Keratinocyte (primary cell): ENCODE measurements around the gene CD36. TPM values are rescaled to one million over a fixed set of nuclear protein-coding genes. Genes with fewer than 3 reads are reported as not detected.

Source experiments
- DNase-seq: peaks from one replicate; pipeline ENCODE4 v3.0.0-alpha.2; 2011; ENCODE audit warnings: low read depth, missing footprints, low spot score
- FAIRE-seq: peaks from 2 replicates; lab custom pipeline; 2011; peaks lifted over from hg19 to GRCh38; lab: Jason Lieb, UNC
- H2AFZ ChIP-seq: 2 replicates; pipeline ENCODE4 v1.6.0; 2012; ENCODE audit warnings: low read length, control low read depth, inconsistent platforms; ENCODE audit not compliant: control insufficient read depth
- H3K27ac ChIP-seq: 2 replicates; pipeline ENCODE4 v1.5.1; 2011; ENCODE audit warnings: low read length; ENCODE audit not compliant: control insufficient read depth, insufficient read depth
- H3K27me3 ChIP-seq: 3 replicates; pipeline ENCODE4 v1.6.0; 2011; ENCODE audit warnings: low read length; ENCODE audit not compliant: control insufficient read depth, insufficient read depth; ENCODE audit errors: extremely low read depth
- H3K36me3 ChIP-seq, 2 experiments: 2 replicates in 1 of 2; 3 replicates in 1 of 2; pipeline ENCODE4 v1.5.1; 2011; ENCODE audit warnings: low read length in 2 of 2, mild to moderate bottlenecking in 1 of 2; ENCODE audit not compliant: control insufficient read depth in 2 of 2, insufficient read depth in 2 of 2; ENCODE audit errors: extremely low read depth in 1 of 2
- H3K4me1 ChIP-seq: 3 replicates; pipeline ENCODE4 v1.5.1; 2011; ENCODE audit warnings: low read length; ENCODE audit not compliant: control insufficient read depth, insufficient read depth; ENCODE audit errors: extremely low read depth
- H3K4me2 ChIP-seq: 3 replicates; pipeline ENCODE4 v1.6.0; 2011; ENCODE audit warnings: low read depth, low read length; ENCODE audit not compliant: control insufficient read depth, insufficient read depth; ENCODE audit errors: extremely low read depth
- H3K4me3 ChIP-seq, 3 experiments: fragments of 200-600 bp in 1 of 3; sonication (generic) in 1 of 3; 2 replicates in 2 of 3; 3 replicates in 1 of 3; pipeline ENCODE4 v1.5.1; 2011 to 2016; ENCODE audit warnings: low read length in 3 of 3, mild to moderate bottlenecking in 3 of 3, control low read depth in 2 of 3, inconsistent platforms in 1 of 3, low read depth in 1 of 3, mixed read lengths in 1 of 3, mixed run types in 1 of 3, moderate library complexity in 1 of 3; ENCODE audit not compliant: control insufficient read depth in 2 of 3, insufficient read depth in 2 of 3; ENCODE audit errors: extremely low read depth in 1 of 3
- H3K79me2 ChIP-seq: 2 replicates; pipeline ENCODE4 v1.6.0; 2012; ENCODE audit warnings: low read length; ENCODE audit not compliant: control insufficient read depth, insufficient read depth
- H3K9ac ChIP-seq: 3 replicates; pipeline ENCODE4 v1.6.0; 2011; ENCODE audit warnings: low read length; ENCODE audit not compliant: control insufficient read depth, insufficient read depth; ENCODE audit errors: extremely low read depth
- H3K9me1 ChIP-seq: 3 replicates; pipeline ENCODE4 v1.6.0; 2011; ENCODE audit warnings: low read length; ENCODE audit not compliant: control insufficient read depth, insufficient read depth; ENCODE audit errors: extremely low read depth
- H3K9me3 ChIP-seq: 2 replicates; pipeline ENCODE4 v1.5.1; 2012; ENCODE audit warnings: low read depth, low read length; ENCODE audit not compliant: control insufficient read depth
- H4K20me1 ChIP-seq: 3 replicates; pipeline ENCODE4 v1.6.0; 2011; ENCODE audit warnings: low read length; ENCODE audit not compliant: control insufficient read depth, insufficient read depth; ENCODE audit errors: extremely low read depth
- CTCF ChIP-seq, 3 experiments: IDR thresholded peaks in 1 of 3; conservative IDR thresholded peaks in 1 of 3; optimal IDR thresholded peaks in 1 of 3; 2 replicates in 2 of 3; 3 replicates in 1 of 3; pipeline versions ENCODE3 to v1.5.1; 2011; ENCODE audit warnings: low read length in 3 of 3, mild to moderate bottlenecking in 3 of 3, moderate library complexity in 2 of 3, control low read depth in 1 of 3, inconsistent platforms in 1 of 3; ENCODE audit not compliant: insufficient read depth in 2 of 3; ENCODE audit errors: extremely low read depth in 1 of 3
- EZH2 ChIP-seq: IDR thresholded peaks from one replicate; pipeline ENCODE4 v1.6.1; 2012; ENCODE audit warnings: inconsistent platforms, mild to moderate bottlenecking, low read length, moderate library complexity
- dilution Hi-C: fragments of 300-500 bp; cut with MboI; formaldehyde crosslinking; loops from one replicate; pipeline ENCODE4 v1.7.0; 2020; ENCODE audit warnings: low sequenced_read_pairs; ENCODE audit not compliant: extremely low pct_ligation_motif_present
- polyA plus RNA-seq, 5 experiments: library from polyadenylated mRNA; depleted of rRNA in 3 of 5; stranded (reverse) in 3 of 5; stranded (forward) in 1 of 5; unstranded in 1 of 5; fragments of >200 nt; gene quantifications; 1 replicate in 1 of 5; 2 replicates in 3 of 5; 3 replicates in 1 of 5; pipeline versions ENCODE4 v1.2.1 to v1.2.3, GENCODE V29; 2011 to 2012; ENCODE audit warnings: missing spikeins in 2 of 5, low read depth in 1 of 5, low replicate concordance in 1 of 5

The CD36 gene
- polyA plus RNA-seq, 1 donor (not counting 4 experiments of a cell fraction or from before 2014, with no cell fraction given) = 0.59 TPM

- H3K4me3 ChIP-seq = no peak overlapping the region
- FAIRE-seq (no peak), DNase-seq (no peak)
- no peak overlapping the region for H3K4me2 ChIP-seq
- no peaks in the 10 kb centered on the region for H3K36me3 ChIP-seq
- TF ChIP-seq CTCF (optimal IDR thresholded peaks at IDR 0.05 in 1 of 3, IDR thresholded peaks at IDR 0.05 in 1 of 3, conservative IDR thresholded peaks at IDR 0.05 in 1 of 3; ENCODE audit: extremely low read depth in 1 of 3, insufficient read depth in 2 of 3, low read length in 3 of 3) (no peak), EZH2 (no peak)
- no peak overlapping the region for H3K9ac ChIP-seq
- H3K27ac ChIP-seq = no peak overlapping the region
- H3K4me1 ChIP-seq = no peaks in the 10 kb centered on the region
- H2AFZ ChIP-seq = no peak overlapping the region
- H3K9me3 ChIP-seq = no peaks in the 10 kb centered on the region
- no peaks in the 10 kb centered on the region for H3K79me2 ChIP-seq
- H3K9me1 ChIP-seq = no peaks in the 10 kb centered on the region
- H3K27me3 ChIP-seq = no peaks in the 10 kb centered on the region
- no peaks in the 10 kb centered on the region for H4K20me1 ChIP-seq
- dilution Hi-C loops = no loop called here
Measured at GRCh38 chr7:80699721-80700256, 61.3 kb downstream of the CD36 start.

- H2AFZ ChIP-seq = no peak overlapping the region
- H3K79me2 ChIP-seq = no peaks in the 10 kb centered on the region
- DNase-seq (no peak), FAIRE-seq (no peak)
- dilution Hi-C loops = no loop called here
- no peak overlapping the region for H3K27ac ChIP-seq
- no peak overlapping the region for H3K9ac ChIP-seq
- no peaks in the 10 kb centered on the region for H3K27me3 ChIP-seq
- no peak overlapping the region for H3K4me2 ChIP-seq
- H4K20me1 ChIP-seq = no peaks in the 10 kb centered on the region
- H3K9me1 ChIP-seq = no peaks in the 10 kb centered on the region
- no peaks in the 10 kb centered on the region for H3K9me3 ChIP-seq
- H3K4me3 ChIP-seq = no peak overlapping the region
- no peaks in the 10 kb centered on the region for H3K36me3 ChIP-seq
- H3K4me1 ChIP-seq = no peaks in the 10 kb centered on the region
- TF ChIP-seq CTCF (optimal IDR thresholded peaks at IDR 0.05 in 1 of 3, IDR thresholded peaks at IDR 0.05 in 1 of 3, conservative IDR thresholded peaks at IDR 0.05 in 1 of 3; ENCODE audit: extremely low read depth in 1 of 3, insufficient read depth in 2 of 3, low read length in 3 of 3) (no peak), EZH2 (no peak)
Measured at GRCh38 chr7:80703272-80703671, 64.8 kb downstream of the CD36 start.
